ELF-1 (cell line): ENCODE measurements around the gene HSPBP1.
A peak's percentile ranks its signal among the peaks of the same experiment; 100 is the strongest.

Experiments used
- DNase-seq: peaks from one replicate; pipeline ENCODE4 v3.0.0-alpha.2; 2016; ENCODE audit warnings: low read depth, low spot score

Gene HSPBP1

DNA sequence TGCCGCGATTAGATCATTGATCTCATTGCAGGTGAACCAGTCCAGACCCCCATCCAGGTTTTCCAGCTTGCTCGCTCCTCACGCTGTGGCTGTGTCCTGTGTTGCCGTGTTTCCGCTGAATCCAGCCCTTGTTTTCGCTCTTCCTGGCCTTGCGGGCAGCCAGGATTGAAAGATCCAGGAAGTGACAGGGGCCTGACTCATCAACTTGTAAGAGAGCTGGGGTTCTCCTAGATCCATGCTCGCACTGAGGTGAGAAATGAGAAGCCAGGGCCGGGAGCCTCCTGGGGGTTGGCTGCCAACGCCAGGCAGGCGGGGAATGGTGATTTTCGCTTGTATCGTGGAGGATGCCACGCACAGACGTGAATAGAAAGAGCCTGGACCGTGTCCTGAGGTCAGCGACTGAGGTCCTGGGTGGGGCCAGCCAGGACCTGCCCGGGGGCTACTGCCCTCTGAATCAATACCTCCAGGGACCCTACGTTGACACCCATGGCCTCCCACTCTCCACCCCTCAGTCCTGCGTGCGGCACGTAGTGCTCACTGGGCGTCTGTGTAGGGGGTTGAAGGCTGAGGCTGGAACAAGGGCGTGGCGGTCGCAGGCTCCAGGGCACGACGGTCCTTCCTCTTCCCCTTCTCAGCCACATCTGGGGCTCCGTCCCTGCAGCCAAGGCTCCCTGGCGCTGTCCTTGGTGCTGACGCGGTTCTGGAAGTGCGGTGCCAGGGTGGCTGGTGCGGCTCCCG lies 63.3 kb downstream of the HSPBP1 start:
- DNase-seq = peak; percentile 96

DNA sequence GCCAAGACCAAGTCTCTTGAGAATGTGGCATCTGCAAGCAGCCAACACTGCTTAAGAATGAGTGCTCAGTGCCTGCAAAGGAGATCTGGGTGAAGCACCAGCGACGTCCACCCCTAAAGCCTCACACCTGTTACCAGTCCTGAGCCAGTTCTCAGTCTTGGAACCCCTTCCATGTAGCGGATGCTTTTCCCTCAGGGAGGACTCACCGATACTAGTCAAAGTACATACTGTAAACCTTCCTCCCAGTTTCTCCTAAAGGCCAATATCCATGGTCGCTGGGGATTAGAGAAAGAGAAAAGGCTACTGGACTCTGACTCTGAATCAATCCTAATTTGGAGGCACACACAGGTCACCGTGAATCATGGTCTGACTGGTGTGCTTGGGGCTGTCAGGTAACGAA lies 66.4 kb downstream of the HSPBP1 start:
- no peak for DNase-seq

DNA sequence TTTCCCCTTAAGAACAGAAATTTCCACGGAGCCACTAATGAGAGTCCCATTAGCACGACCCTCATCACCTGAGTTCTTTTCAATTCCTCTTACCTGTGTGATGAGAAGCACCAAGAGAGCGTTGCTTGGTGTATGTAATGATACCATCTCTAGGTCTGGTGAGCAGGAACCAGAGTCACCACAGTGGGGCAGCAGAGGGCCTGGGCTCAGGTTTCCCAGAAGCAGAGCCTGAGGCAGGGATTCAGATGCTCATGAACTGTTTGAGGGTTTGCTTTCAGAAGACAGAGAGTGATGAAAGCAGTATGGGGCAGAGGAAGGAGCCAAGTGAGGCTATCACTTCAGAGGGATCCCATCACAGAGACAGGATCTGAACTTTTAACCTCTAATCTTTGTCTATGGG lies 67.5 kb downstream of the HSPBP1 start:
- DNase-seq = no peak
